Stimulated activated CD4-positive, alpha-beta T cell treated with anti-CD3 and anti-CD28 coated beads, Interleukin-15, amount 100 ng/mL, for 24 hours (primary cell): ENCODE data around the gene ABCD2.
"Not testable (repeated sequence)": the region's sequence is repeated elsewhere in the genome, so short reads cannot be mapped to it uniquely, and the experiment has no call there.

Source experiments
- DNase-seq: peaks from one replicate; pipeline ENCODE4 v3.0.0-alpha.2; 2020

ABCD2 gene

DNA sequence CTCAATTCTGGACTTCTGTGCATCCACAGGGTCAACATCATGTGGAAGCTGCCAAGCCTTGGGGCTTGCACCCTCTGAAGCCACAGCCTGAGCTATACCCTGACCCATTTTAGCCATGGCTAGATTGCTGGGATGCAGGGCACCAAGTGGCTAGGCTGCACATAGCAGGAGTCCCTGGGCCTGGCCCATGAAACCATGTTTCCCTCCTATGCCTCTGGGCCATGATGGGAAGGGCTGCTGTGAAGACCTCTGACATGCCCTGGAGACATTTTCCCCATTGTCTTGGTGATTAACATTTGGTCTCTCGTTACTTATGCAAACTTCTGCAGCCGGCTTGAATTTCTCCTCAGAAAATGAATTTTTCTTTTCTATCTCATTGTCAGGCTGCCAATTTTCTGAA is 92.6 kb downstream of the ABCD2 start:
- DNase-seq = no peak

DNA sequence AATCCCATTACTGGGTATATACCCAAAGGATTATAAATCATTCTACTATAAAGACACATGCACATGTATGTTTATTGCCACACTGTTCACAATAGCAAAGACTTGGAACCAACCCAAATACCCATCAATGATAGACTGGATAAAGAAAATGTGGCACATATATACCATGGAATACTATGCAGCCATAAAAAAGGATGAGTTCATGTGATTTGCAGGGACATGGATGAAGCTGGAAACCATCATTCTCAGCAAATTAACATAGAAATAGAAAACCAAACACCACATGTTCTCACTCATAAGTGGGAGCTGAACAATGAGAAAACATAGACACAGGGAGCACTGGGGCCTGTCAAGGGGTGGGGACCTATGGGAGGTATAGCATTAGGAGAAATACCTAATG is 97.4 kb downstream of the ABCD2 start:
- not testable (repeated sequence) for DNase-seq

- no peak for DNase-seq
Observed at GRCh38 chr12:39510001-39510400, 109.6 kb downstream of the ABCD2 start.

DNA sequence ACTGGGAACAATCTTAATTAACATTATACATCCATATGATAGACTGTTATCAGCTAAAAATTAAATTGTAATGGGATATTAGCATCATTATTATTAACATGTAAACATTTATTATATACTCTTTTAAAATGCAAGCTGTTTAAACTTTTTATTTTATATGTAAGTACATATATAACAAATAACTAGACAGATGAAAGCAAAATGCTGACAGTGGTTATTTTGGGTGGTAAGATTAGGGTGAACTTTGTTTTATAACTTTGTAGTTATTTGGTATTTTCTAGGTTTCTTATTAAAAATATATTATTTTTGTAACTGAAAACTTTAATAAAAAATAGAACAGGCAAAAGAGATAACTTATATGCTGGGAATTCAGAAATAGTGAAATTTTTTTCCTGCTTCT is 114.0 kb downstream of the ABCD2 start:
- DNase-seq = no peak

- no peak for DNase-seq
Observed at GRCh38 chr12:39505023-39505422, 114.6 kb downstream of the ABCD2 start.

DNA sequence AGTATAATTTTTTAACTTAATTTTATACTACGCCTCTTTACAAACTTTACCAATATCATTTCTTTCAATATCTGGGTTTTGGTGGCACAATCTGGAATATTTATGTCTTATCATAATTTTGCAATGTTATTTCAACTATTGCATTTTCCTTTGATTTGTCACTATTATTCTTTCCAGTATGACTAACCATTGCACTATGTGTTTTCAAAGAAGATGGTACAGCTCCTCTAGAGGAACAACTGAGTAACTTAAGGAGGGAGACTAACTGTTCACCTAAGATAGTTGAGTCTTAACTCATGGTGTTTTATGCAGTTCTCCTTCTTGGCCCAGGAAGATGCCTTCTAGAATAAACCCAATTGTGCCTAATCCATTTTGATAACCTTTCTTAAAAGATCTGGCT is 116.2 kb downstream of the ABCD2 start:
- DNase-seq = no peak

DNA sequence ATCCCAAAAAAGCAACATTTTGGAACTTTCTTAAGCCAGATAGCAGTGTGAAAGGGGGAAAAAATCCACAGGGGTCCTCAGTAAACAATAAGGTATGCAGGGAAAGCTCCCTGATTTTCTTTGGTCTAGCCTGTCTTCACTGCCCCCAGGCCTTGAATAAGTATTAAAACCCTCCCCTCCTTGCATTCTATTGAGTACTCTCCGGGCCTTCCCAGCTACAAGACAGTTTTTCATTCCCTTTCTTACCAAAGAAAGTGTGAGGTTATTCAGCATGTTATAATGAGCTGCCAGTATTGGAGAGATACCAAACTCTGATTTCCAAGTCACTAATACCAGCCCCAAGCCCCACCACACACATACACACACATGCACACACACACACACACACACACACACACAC is 116.9 kb downstream of the ABCD2 start:
- no peak for DNase-seq
